ENCODE measurements around the gene NCAPH2.
A peak's percentile ranks its signal among the peaks of the same experiment; 100 is the strongest.

NCAPH2 gene

GRCh38 chr22:50550395-50550794 lies 42.4 kb downstream of the NCAPH2 start:
- no peak for DNase-seq

- no peak for DNase-seq
Measured at GRCh38 chr22:50551160-50551752, 43.2 kb downstream of the NCAPH2 start.

- no peak for DNase-seq
Measured at GRCh38 chr22:50553310-50553709, 45.3 kb downstream of the NCAPH2 start.

GRCh38 chr22:50556703-50557102 lies 48.7 kb downstream of the NCAPH2 start:
- DNase-seq, result no peak

- no peak for DNase-seq
Measured at GRCh38 chr22:50560034-50560433, 52.0 kb downstream of the NCAPH2 start.

GRCh38 chr22:50561401-50562358 lies 53.7 kb downstream of the NCAPH2 start:
- no peak for DNase-seq

GRCh38 chr22:50562523-50563412 lies 54.7 kb downstream of the NCAPH2 start, which contains the start of gene SYCE3:
Gene SYCE3 (minus strand): TSS chr22:50562919. CDS start chr22:50556405, 6,514 bp downstream.
- DNase-seq, result peak; percentile 99

GRCh38 chr22:50563413-50564160 lies 55.6 kb downstream of the NCAPH2 start:
- no peak for DNase-seq

GRCh38 chr22:50564289-50564688 lies 56.3 kb downstream of the NCAPH2 start:
- DNase-seq, result no peak

- no peak for DNase-seq
Measured at GRCh38 chr22:50567721-50568252, 59.8 kb downstream of the NCAPH2 start.

- no peak for DNase-seq
Measured at GRCh38 chr22:50568626-50569025, 60.6 kb downstream of the NCAPH2 start.

- DNase-seq, result no peak
Measured at GRCh38 chr22:50569041-50569459, 61.0 kb downstream of the NCAPH2 start.

- no peak for DNase-seq
Measured at GRCh38 chr22:50569896-50570535, 62.0 kb downstream of the NCAPH2 start.

GRCh38 chr22:50570861-50571260 lies 62.8 kb downstream of the NCAPH2 start:
- DNase-seq, result no peak

GRCh38 chr22:50571264-50572175 lies 63.5 kb downstream of the NCAPH2 start:
- no peak for DNase-seq

- DNase-seq, result no peak
Measured at GRCh38 chr22:50572965-50573364, 64.9 kb downstream of the NCAPH2 start.

- DNase-seq, result no peak
Measured at GRCh38 chr22:50573491-50574382, 65.7 kb downstream of the NCAPH2 start.

- DNase-seq, result no peak
Measured at GRCh38 chr22:50574383-50574755, 66.3 kb downstream of the NCAPH2 start.
